HPDE6-E6E7 (cell line): Measurements from ENCODE around the gene ISLR2.

ENCODE experiments used
- DNase-seq: peaks from one replicate; pipeline ENCODE4 v3.0.0; 2011; ENCODE audit warnings: missing footprints; ENCODE audit errors: extremely low spot score

ISLR2 gene

DNA sequence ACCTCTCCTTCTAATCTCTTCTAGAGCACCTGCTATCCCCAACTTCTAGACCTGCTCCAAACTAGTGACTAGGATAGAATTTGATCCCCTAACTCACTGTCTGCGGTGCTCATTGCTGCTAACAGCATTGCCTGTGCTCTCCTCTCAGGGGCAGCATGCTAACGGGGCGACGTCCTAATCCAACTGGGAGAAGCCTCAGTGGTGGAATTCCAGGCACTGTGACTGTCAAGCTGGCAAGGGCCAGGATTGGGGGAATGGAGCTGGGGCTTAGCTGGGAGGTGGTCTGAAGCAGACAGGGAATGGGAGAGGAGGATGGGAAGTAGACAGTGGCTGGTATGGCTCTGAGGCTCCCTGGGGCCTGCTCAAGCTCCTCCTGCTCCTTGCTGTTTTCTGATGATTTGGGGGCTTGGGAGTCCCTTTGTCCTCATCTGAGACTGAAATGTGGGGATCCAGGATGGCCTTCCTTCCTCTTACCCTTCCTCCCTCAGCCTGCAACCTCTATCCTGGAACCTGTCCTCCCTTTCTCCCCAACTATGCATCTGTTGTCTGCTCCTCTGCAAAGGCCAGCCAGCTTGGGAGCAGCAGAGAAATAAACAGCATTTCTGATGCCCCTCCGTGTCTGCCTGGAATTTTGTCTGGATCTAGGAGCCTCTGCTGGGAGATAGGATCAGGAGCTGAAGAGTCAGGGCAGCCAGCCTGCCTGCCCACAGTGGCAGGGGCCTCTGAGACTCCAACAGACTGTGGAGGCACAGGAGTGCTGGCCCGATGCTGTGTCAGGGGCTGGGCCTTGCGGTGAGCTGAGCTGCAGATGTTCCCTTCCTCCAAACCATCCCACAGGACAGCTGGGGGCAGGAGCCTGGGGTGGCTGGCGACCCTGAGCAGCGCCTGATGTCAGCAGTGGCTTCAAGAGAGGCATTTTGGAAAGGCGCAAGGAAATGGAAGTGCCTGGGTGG, 46.2 kb downstream of the ISLR2 start:
- no peak for DNase-seq

DNA sequence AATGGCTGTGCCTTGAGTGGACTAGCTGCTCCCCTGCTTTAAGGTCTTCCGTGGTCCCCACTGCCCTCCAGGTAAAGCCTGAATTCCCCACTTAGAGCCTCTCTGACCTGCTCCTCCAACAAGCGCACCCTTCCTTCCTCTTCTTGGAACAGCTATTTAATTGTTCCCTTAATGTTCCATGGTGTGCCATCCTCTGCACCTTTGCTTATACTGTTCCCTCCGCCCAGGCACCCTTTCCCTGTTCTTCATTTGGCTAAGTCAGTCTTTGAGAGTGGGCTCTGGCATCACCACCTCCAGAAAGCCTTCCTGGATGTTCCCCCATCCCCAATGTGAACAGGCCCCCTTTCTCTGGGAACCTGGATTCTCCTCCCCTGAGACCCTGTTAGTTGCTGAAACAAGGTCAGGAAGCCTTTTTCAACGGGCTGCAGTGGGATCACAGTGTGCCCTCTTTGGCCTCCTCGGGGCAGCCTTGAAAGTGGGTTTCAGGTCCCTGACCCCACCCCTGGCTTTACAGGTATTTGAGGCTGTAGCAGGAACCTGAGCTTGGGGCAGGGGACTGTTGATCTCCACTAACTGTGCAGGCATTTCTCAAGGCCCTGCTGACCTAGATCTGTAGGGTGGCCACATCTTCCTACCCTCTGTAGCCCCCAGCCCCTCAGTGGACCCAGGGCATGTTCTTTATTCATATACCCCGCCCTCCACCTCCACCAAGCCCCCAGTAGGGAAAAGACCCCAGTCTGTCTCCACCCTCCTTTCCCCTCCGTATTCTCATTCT, 48.1 kb downstream of the ISLR2 start:
- DNase-seq: no peak

DNA sequence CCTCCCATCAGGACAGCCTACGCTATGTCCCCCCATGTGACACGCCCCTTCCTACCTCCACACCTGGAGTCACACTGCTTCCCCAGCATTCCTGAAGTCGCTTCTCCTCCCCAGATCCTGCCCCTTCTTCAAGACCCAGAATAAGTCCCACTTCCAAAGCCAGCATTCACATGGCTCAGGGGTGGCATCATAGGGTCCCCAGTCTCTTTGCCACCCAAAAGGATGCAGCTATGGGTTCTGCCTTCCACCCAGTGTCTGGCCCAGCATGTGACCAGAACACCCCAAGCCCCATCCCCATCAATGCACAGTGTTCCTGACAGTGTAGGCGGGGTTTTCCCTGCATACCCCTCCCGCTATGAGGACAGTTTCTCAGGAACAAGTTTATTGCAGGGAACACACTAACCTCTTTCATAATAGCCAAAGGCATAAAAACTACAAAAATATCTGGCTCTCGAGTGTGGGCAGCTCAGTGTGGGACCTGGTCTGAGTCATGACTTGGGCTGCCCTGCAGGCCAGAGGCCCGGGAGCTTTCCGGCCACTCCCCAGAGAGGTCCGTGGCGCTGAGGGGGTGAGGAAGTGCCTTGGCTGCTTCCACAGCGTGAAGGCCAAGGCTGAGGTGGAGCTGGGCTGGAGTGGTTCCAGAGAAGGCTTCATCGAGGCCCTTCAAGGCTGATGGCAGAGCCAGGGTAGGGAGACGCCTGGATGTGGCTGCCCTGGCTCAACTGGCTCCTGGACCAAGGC, 48.9 kb downstream of the ISLR2 start:
- no peak for DNase-seq

DNA sequence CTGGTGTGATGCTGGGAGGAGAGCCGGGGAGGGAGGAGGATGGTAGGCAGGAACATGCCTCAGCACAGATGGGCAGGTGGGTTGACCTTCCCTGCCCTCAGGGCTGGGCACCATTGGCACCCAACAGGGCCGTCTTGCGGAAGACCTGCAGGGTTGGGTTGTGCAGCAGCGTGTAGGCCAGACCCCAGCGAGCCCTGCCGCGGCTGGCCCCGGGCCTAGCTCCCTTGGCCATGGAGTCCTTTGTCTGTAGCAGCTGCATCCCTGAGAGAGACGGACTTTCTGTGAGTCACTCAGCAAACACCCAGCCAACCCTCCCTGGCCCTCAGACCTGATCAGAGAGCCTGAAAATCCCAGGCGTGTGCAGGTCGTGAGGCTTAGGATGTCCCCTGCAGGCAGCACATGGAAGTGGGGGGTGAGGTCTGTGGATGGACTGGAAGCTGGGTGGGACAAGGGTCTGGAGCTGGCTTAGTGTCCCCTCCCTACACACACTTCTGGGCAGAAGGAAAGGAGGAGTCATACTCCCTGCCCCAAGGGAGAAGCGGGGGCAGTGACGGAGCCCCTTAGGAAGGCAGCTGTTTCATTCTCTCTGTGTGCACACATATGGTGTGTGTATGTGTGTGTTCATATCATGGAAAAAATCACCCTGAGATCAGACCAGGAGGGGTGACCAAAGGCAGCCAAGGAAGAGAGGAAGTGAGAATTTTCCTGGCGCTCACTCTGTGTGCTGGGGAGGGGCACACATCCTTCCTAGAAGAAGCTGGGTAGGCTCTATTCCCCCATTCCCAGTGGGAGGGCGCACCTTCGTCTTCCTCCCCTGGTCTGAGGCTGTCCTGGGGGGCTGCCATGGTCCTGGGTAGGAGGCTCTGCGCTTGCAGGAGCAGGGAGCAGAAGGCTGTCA, 49.8 kb downstream of the ISLR2 start:
- no peak for DNase-seq

DNA sequence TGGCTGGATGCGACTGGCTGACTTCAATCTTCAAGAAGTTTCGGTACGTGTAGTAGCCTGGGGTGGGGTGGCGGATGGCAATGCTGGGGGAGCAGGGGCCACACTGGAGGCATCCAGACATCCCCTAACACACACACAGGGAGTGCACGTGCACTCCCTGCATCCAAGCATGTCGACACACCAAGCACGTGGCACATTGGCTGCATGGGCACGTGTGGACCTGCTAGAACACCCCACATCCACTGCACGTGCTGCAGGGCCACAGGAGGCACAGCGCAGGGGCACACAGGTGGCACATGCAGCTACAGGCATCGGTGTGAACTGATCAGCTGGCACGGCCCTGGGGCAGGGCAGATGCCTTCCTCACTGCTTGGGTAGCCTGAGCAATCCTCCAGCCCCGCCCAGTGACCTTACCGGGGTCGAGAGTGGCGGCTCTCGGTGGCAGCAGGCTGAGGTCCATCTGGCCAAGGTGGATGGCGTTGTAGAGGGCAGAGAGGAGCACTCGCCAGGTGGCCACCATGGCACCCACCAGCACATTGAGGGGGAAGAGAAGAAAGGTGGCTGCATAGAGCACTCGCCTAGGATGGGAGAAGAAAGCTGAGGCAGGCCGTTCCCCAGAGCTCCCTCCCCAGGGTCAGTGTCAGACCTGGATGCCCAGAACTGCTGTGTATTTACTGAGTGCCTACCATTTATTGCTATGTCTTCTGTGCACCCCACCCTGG, 50.7 kb downstream of the ISLR2 start:
- DNase-seq: no peak

DNA sequence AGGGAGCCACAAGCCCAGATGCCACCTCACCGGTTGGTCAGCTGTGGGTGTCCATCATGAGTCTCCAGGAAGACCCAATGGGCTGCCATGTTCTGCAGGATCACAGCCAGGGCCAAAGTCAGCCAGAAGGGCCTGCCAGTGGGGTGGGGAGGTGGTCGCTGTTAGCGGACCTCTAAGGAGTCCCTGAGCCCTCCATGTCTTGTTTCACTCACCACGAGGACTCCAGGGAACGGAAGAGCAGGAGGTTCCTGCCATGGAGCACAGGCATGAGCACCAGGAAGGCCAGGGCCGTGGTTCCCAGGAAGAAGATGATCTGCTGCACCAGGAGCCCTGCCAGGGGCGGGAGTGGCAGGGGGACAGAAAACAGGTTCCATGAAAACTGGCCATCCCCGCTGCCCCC, 51.7 kb downstream of the ISLR2 start:
- DNase-seq: no peak

DNA sequence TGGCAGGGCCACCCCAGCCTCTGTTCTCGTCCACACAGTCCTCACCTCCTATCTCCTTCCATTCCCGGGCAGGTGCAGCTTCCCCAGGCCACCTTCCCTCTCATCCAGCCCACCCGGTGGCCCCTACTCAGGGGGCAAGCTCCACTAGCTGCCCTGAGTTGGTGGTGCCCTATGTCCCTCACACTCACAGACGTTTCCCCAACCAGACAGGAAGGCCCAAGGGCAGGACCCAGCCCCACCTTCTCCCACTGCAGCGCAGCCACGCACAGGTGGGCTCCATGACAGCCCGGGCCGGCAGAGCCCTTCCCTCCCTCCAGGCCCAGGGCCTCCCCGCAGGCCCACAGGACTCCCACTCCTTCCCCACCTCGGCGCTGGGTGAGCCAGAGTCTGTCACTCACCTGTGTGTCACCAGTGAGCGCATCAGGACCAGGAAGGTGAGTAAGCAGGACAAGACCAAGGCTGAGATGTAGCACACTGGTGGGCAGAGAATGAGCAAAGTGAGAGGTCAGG, 54.3 kb downstream of the ISLR2 start:
- DNase-seq: no peak

DNA sequence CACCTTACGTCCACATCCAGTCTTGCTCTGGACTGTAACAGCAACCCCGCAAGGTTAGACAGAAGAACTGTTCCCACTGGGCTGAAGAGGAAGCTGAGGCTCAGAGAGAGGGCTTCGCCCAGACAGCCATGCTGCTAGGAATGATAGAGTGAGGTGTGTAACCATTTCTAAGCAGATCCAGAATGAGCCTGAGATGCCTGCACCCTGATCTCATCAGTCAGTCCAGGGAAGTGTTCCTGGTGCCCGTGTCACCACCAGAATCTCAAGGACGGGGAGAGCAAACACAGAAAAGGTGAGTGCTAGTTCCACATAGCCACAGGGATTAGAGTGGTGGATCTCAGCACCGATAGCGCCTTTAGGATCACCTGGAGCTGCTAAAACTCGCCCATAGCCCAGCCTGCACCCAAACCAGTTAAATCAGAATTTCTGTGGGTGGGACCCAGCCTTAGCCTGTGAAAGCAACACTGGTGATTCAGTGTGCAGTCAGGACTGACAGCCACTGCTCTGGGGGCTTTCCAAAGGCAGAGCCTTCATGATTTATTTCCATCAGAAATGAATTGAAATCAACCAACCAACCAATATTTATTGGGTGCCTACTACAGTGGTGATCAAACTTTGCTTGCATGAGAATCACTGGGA, 55.4 kb downstream of the ISLR2 start:
- no peak for DNase-seq
